HepG2 (cell line): Measurements from ENCODE around the gene CDH13. TPM values are rescaled to one million over a fixed set of nuclear protein-coding genes. Genes with fewer than 3 reads are reported as not detected.
A peak's percentile ranks its signal among the peaks of the same experiment; 100 is the strongest.

ENCODE experiments used
- FOXP1 ChIP-seq, 2 experiments: fragments of 450-650 bp in 1 of 2; IDR thresholded peaks; 2 replicates each; pipeline ENCODE4 v1.6.1; 2017 to 2018; ENCODE audit warnings: antibody characterized with exemption in 1 of 2
- GABPA ChIP-seq, 2 experiments: IDR thresholded peaks; 2 replicates each; pipeline ENCODE4 v1.6.1; 2011 to 2016; ENCODE audit warnings: low read depth in 2 of 2, low read length in 1 of 2, missing biosample characterization in 1 of 2, missing genetic modification characterization in 1 of 2
- JUNB ChIP-seq: sonication (generic); formaldehyde crosslinking; IDR thresholded peaks from 2 replicates; pipeline ENCODE4 v1.8.0; 2022; ENCODE audit warnings: missing genetic modification reagents, mild to moderate bottlenecking, borderline replicate concordance
- ONECUT2 ChIP-seq: sonication (generic); formaldehyde crosslinking; IDR thresholded peaks from 2 replicates; pipeline ENCODE4 v1.4.0; 2020; ENCODE audit warnings: missing genetic modification reagents
- RELA ChIP-seq: sonication (generic); formaldehyde crosslinking; IDR thresholded peaks from 2 replicates; pipeline ENCODE4 v1.4.0; 2020; ENCODE audit warnings: missing genetic modification reagents
- RFX5 ChIP-seq: IDR thresholded peaks from 2 replicates; pipeline ENCODE4 v1.6.1; 2011; ENCODE audit warnings: low read depth, low read length, improper control_type of control experiment
- SMAD9 ChIP-seq: sonication (generic); formaldehyde crosslinking; IDR thresholded peaks from 2 replicates; pipeline ENCODE4 v1.5.1; 2020; ENCODE audit warnings: mild to moderate bottlenecking, missing genetic modification reagents
- SNAI1 ChIP-seq: sonication (generic); formaldehyde crosslinking; IDR thresholded peaks from 2 replicates; pipeline ENCODE4 v1.5.0; 2020; ENCODE audit warnings: mild to moderate bottlenecking, missing genetic modification reagents, borderline replicate concordance
- STAG1 ChIP-seq: sonication (generic); formaldehyde crosslinking; IDR thresholded peaks from 2 replicates; pipeline ENCODE4 v1.4.0; 2020; ENCODE audit warnings: missing genetic modification reagents
- TP53 ChIP-seq: sonication (generic); formaldehyde crosslinking; conservative IDR thresholded peaks from 2 replicates; pipeline ENCODE4 v1.4.0; 2020; ENCODE audit warnings: missing genetic modification reagents
- TRIM24 ChIP-seq: sonication (generic); formaldehyde crosslinking; IDR thresholded peaks from 2 replicates; pipeline ENCODE4 v1.8.0; 2022; ENCODE audit warnings: mild to moderate bottlenecking, missing genetic modification reagents
- ZBTB3 ChIP-seq: sonication (generic); formaldehyde crosslinking; IDR thresholded peaks from 2 replicates; pipeline ENCODE4 v1.4.0; 2020; ENCODE audit warnings: low read depth, mild to moderate bottlenecking, moderate library complexity, missing genetic modification reagents, borderline replicate concordance
- ZNF17 ChIP-seq: sonication (generic); formaldehyde crosslinking; IDR thresholded peaks from 2 replicates; pipeline ENCODE4 v1.5.0; 2020; ENCODE audit warnings: mild to moderate bottlenecking, missing genetic modification reagents
- ZNF547 ChIP-seq: sonication (generic); formaldehyde crosslinking; IDR thresholded peaks from 2 replicates; pipeline ENCODE4 v1.5.1; 2020; ENCODE audit warnings: mild to moderate bottlenecking, missing genetic modification reagents
- ZNF878 ChIP-seq: sonication (generic); formaldehyde crosslinking; IDR thresholded peaks from 2 replicates; pipeline ENCODE4 v1.8.1; 2023; ENCODE audit warnings: mild to moderate bottlenecking, missing genetic modification reagents, moderate library complexity
- ZSCAN25 ChIP-seq: sonication (generic); formaldehyde crosslinking; IDR thresholded peaks from 2 replicates; pipeline ENCODE4 v1.8.0; 2022; ENCODE audit warnings: mild to moderate bottlenecking, missing genetic modification reagents
- polyA plus RNA-seq, 8 experiments: library from polyadenylated mRNA; depleted of rRNA in 3 of 8; stranded (reverse) in 7 of 8; unstranded in 1 of 8; fragments of >200 nt; fragmentation: Illumina TruSeq in 4 of 8; extraction: Trizol in 4 of 8; gene quantifications; 2 replicates each; pipeline versions ENCODE4 v1.2.1 to v1.2.3, GENCODE V29; 2011 to 2016; ENCODE audit warnings: low read depth in 4 of 8, missing spikeins in 1 of 8, mixed read lengths in 1 of 8; ENCODE audit not compliant: insufficient read depth in 1 of 8
- total RNA-seq, 5 experiments: library from RNA; depleted of rRNA; stranded (reverse); fragments of >200 nt; fragmentation: Illumina TruSeq; extraction: Trizol; gene quantifications; 2 replicates each; pipeline ENCODE4 v1.2.3, GENCODE V29; 2016; ENCODE audit warnings: low read depth in 1 of 5
- TF ChIP-seq, protein P1 (sequence below): IDR thresholded peaks from 2 replicates; pipeline ENCODE4 v1.6.1; 2016; ENCODE audit warnings: low read depth, borderline replicate concordance
- TF ChIP-seq, protein P2 (sequence below): sonication (generic); formaldehyde crosslinking; IDR thresholded peaks from 2 replicates; pipeline ENCODE4 v1.4.0; 2020; ENCODE audit warnings: missing genetic modification reagents; ENCODE audit errors: not compliant biosample characterization
- TF ChIP-seq, protein P3 (sequence below): sonication (generic); formaldehyde crosslinking; IDR thresholded peaks from 2 replicates; pipeline ENCODE4 v1.9.0; 2021; ENCODE audit warnings: missing genetic modification reagents, mild to moderate bottlenecking, borderline replicate concordance
- TF ChIP-seq, protein P4 (sequence below): sonication (generic); formaldehyde crosslinking; IDR thresholded peaks from 2 replicates; pipeline ENCODE4 v1.8.0; 2022; ENCODE audit warnings: missing genetic modification reagents, low read depth, mild to moderate bottlenecking, borderline replicate concordance
- TF ChIP-seq, protein P5 (sequence below): fragments of 450-650 bp; IDR thresholded peaks from 2 replicates; pipeline ENCODE4 v1.6.1; 2017; ENCODE audit warnings: mild to moderate bottlenecking

Gene CDH13
- total and polyA plus RNA-seq, 2 of the 13 experiments (the other 11 are each of a cell fraction or from before 2014, with no cell fraction given), result not detected

DNA sequence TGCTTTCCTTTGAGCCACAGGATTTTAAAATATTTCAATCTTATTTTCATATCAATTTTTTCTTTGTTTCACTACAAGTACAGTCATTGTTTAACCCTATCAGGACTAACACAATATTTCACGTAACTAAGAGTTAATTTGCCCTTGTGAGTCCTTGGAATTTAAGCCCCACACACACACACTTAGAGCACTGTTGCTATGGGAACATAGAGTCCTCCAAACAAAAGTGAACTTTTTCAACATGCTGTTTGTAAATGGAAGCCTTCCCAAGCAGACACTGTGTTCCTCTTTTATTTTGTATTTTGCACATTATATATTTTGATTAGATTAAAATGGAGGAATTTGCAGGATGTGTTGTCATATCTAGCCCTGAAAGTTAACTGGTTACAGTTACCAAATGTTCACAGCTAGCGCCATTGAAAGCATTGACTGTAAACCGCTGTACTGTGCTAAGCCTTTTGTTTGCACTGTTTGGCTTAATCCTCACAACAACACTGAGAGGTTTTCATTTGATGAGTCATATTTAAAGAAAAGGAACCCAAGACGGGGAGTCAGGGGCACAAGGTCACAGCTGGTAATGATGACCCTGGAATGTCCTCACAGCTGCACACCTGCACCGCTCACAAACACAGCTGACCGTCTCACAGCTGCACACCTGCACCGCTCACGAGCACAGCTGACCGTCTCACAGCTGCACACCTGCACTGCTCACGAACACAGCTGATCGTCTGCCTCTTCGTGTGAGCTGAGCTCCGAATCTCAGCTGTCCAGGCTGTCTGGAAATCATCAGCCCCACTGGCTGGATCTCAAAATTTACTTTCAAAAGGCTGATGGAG, 1187.3 kb downstream of the CDH13 start (continued):
- TF ChIP-seq, protein P1, sequence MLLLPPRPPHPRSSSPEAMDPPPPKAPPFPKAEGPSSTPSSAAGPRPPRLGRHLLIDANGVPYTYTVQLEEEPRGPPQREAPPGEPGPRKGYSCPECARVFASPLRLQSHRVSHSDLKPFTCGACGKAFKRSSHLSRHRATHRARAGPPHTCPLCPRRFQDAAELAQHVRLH (CRISPR knock-in tag), result peak; percentile 46; the same call in 1 of the 2 replicates
- TF ChIP-seq ZNF17 (CRISPR knock-in tag) (no peak), SNAI1 (no peak), ONECUT2 (CRISPR knock-in tag) (no peak), GABPA (IDR thresholded peaks at IDR 0.05; ENCODE audit: low read depth, low read length) (no peak), GABPA (CRISPR knock-in tag; IDR thresholded peaks at IDR 0.05; ENCODE audit: low read depth) (no peak), TP53 (CRISPR knock-in tag) (no peak; the same call in 1 of the 2 replicates), ZSCAN25 (CRISPR knock-in tag) (no peak), TRIM24 (CRISPR knock-in tag) (no peak), JUNB (CRISPR knock-in tag) (peak; percentile 77; the same call in 1 of the 2 replicates), RFX5 (no peak), STAG1 (CRISPR knock-in tag) (no peak), ZNF878 (no peak), FOXP1 (IDR thresholded peaks at IDR 0.05) (no peak), FOXP1 (CRISPR knock-in tag; IDR thresholded peaks at IDR 0.05) (peak; percentile 74), ZBTB3 (CRISPR knock-in tag) (no peak), ZNF547 (no peak), SMAD9 (CRISPR knock-in tag) (no peak), RELA (CRISPR knock-in tag) (no peak)
- TF ChIP-seq, protein P2, sequence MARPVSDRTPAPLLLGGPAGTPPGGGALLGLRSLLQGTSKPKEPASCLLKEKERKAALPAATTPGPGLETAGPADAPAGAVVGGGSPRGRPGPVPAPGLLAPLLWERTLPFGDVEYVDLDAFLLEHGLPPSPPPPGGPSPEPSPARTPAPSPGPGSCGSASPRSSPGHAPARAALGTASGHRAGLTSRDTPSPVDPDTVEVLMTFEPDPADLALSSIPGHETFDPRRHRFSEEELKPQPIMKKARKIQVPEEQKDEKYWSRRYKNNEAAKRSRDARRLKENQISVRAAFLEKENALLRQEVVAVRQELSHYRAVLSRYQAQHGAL (CRISPR knock-in tag), result no peak
- TF ChIP-seq, protein P3, sequence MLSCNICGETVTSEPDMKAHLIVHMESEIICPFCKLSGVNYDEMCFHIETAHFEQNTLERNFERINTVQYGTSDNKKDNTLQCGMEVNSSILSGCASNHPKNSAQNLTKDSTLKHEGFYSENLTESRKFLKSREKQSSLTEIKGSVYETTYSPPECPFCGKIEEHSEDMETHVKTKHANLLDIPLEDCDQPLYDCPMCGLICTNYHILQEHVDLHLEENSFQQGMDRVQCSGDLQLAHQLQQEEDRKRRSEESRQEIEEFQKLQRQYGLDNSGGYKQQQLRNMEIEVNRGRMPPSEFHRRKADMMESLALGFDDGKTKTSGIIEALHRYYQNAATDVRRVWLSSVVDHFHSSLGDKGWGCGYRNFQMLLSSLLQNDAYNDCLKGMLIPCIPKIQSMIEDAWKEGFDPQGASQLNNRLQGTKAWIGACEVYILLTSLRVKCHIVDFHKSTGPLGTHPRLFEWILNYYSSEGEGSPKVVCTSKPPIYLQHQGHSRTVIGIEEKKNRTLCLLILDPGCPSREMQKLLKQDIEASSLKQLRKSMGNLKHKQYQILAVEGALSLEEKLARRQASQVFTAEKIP, result no peak
- TF ChIP-seq, protein P4, sequence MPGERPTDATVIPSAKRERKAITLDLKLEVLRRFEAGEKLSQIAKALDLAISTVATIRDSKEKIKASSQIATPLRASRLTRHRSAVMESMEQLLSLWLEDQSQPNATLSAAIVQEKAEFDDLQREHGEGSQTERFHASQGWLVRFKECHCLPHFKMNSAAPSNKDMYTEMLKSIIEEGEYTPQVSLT (CRISPR knock-in tag), result no peak
- TF ChIP-seq, protein P5, sequence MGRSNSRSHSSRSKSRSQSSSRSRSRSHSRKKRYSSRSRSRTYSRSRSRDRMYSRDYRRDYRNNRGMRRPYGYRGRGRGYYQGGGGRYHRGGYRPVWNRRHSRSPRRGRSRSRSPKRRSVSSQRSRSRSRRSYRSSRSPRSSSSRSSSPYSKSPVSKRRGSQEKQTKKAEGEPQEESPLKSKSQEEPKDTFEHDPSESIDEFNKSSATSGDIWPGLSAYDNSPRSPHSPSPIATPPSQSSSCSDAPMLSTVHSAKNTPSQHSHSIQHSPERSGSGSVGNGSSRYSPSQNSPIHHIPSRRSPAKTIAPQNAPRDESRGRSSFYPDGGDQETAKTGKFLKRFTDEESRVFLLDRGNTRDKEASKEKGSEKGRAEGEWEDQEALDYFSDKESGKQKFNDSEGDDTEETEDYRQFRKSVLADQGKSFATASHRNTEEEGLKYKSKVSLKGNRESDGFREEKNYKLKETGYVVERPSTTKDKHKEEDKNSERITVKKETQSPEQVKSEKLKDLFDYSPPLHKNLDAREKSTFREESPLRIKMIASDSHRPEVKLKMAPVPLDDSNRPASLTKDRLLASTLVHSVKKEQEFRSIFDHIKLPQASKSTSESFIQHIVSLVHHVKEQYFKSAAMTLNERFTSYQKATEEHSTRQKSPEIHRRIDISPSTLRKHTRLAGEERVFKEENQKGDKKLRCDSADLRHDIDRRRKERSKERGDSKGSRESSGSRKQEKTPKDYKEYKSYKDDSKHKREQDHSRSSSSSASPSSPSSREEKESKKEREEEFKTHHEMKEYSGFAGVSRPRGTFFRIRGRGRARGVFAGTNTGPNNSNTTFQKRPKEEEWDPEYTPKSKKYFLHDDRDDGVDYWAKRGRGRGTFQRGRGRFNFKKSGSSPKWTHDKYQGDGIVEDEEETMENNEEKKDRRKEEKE, result no peak
